ENCODE measurements around the gene SPACA9. TPM values are rescaled to one million over a fixed set of nuclear protein-coding genes. Genes with fewer than 3 reads are reported as not detected.

SPACA9 gene
- total RNA-seq, 1 experiment from 2014 or later = 19.2 TPM

- no TSS peak for BruUV-seq (replicated peaks)
- ChIA-PET POLR2A (ENCODE audit: unreplicated experiment) (no interaction called here), CTCF (no interaction called here)
- H3K36me3 ChIP-seq (ENCODE audit: low read depth) = no peaks in the 10 kb centered on the region
- no peaks in the 10 kb centered on the region for H3K79me2 ChIP-seq (ENCODE audit: low read depth)
- no peaks in the 10 kb centered on the region for H3K27me3 ChIP-seq (ENCODE audit: insufficient read depth, low read depth)
- H2AFZ ChIP-seq = no peak overlapping the region
- H3K4me1 ChIP-seq (replicated peaks; ENCODE audit: insufficient read depth) = no peaks in the 10 kb centered on the region
- H3K4me3 ChIP-seq = no peak overlapping the region
- intact Hi-C loops (cut with micrococcal nuclease; ENCODE audit: unreplicated experiment) = no loop called here
- no peaks in the 10 kb centered on the region for H4K20me1 ChIP-seq (ENCODE audit: insufficient read depth)
- no peak overlapping the region for H3K4me2 ChIP-seq
- no peaks in the 10 kb centered on the region for H3F3A ChIP-seq (ENCODE audit: insufficient read depth, low read depth)
- H3K27ac ChIP-seq = no peak overlapping the region
- H3K9me3 ChIP-seq (ENCODE audit: insufficient read depth, low read depth) = no peaks in the 10 kb centered on the region
- TF ChIP-seq CTCF (conservative IDR thresholded peaks at IDR 0.05) = no peak
- TF ChIP-seq EZH2 (IDR thresholded peaks at IDR 0.05; ENCODE audit: low read depth) = no peak
- DNase-seq = no peak
- H3K9me2 ChIP-seq (ENCODE audit: insufficient read depth) = no peaks in the 10 kb centered on the region
These were observed 11.8 kb upstream of the SPACA9 start for GRCh38 chr9:132866898-132867297.

DNA sequence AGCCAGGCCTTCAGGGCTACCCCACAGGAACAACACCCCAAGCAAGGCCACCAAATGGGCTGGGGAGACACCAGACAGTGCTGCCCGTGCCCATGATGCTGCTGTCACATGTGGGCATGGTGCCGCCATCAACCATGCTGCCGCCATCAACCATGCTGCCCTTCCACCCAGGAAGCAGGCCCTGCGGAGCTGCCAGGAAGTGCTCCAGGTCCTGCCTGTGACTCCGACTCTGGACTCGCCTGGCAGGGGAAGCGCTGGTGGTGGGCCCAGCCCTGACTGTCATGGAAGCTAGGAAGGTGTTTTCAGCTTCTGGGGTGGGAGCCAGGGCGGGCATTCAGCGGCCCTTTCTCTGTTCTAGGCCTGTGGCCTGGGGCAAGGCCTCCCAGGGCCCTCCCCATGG lies 9.4 kb upstream of the SPACA9 start:
- CTCF ChIA-PET = no interaction called here
- Histone ChIP-seq H2AFZ (no peak overlapping the region), H3K36me3 (ENCODE audit: low read depth) (no peaks in the 10 kb centered on the region), H3K9me2 (ENCODE audit: insufficient read depth) (no peaks in the 10 kb centered on the region), H3K4me3 (no peak overlapping the region), H3K4me1 (replicated peaks; ENCODE audit: insufficient read depth) (no peaks in the 10 kb centered on the region), H3K79me2 (ENCODE audit: low read depth) (no peaks in the 10 kb centered on the region), H3F3A (ENCODE audit: insufficient read depth, low read depth) (no peaks in the 10 kb centered on the region), H3K27ac (no peak overlapping the region), H3K4me2 (no peak overlapping the region), H3K9me3 (ENCODE audit: insufficient read depth, low read depth) (no peaks in the 10 kb centered on the region), H3K27me3 (ENCODE audit: insufficient read depth, low read depth) (no peaks in the 10 kb centered on the region), H4K20me1 (ENCODE audit: insufficient read depth) (no peaks in the 10 kb centered on the region)
- intact Hi-C loops (cut with micrococcal nuclease; ENCODE audit: unreplicated experiment) = no loop called here
- DNase-seq = no peak
- no TSS peak for BruUV-seq (replicated peaks)
- POLR2A ChIA-PET (ENCODE audit: unreplicated experiment) = no interaction called here
- no peak for TF ChIP-seq CTCF (conservative IDR thresholded peaks at IDR 0.05)

- Histone ChIP-seq H3F3A (ENCODE audit: insufficient read depth, low read depth) (no peaks in the 10 kb centered on the region), H3K36me3 (ENCODE audit: low read depth) (no peaks in the 10 kb centered on the region), H4K20me1 (ENCODE audit: insufficient read depth) (no peaks in the 10 kb centered on the region), H3K27ac (no peak overlapping the region), H2AFZ (no peak overlapping the region), H3K27me3 (ENCODE audit: insufficient read depth, low read depth) (no peaks in the 10 kb centered on the region), H3K9me3 (ENCODE audit: insufficient read depth, low read depth) (no peaks in the 10 kb centered on the region), H3K79me2 (ENCODE audit: low read depth) (no peaks in the 10 kb centered on the region), H3K4me3 (no peak overlapping the region), H3K4me1 (replicated peaks; ENCODE audit: insufficient read depth) (0 out of 2 replicates have a peak, but pooled peaks cover 4% of the 10 kb centered on the region), H3K9me2 (ENCODE audit: insufficient read depth) (no peaks in the 10 kb centered on the region), H3K4me2 (no peak overlapping the region)
- DNase-seq = no peak
- TF ChIP-seq CTCF (conservative IDR thresholded peaks at IDR 0.05) (no peak), EZH2 (IDR thresholded peaks at IDR 0.05; ENCODE audit: low read depth) (no peak)
- CTCF ChIA-PET = no interaction called here
- POLR2A ChIA-PET (ENCODE audit: unreplicated experiment) = no interaction called here
- intact Hi-C loops (cut with micrococcal nuclease; ENCODE audit: unreplicated experiment) = no loop called here
- no TSS peak for BruUV-seq (replicated peaks)
These were observed 5.3 kb upstream of the SPACA9 start for GRCh38 chr9:132873403-132873802.
